K562 (cell line): ENCODE data around the gene PCCA. TPM values are rescaled to one million over a fixed set of nuclear protein-coding genes. Genes with fewer than 3 reads are reported as not detected.

Experiments used
- ATAC-seq: fragments of 200-7000 bp; cut with Tn5 transposase; 3 replicates; pipeline ENCODE4 v1.9.1; 2020; ENCODE audit warnings: moderate library complexity
- BruUV-seq: library from RNA; stranded (reverse); fragments of 400-500 nt; replicated peaks from 2 replicates; lab custom pipeline; 2021; lab: Mats Ljungman, UMichigan
- CTCF ChIA-PET: fragments of 300-600 bp; formaldehyde crosslinking; extraction: SDS; loops from one replicate; lab custom pipeline; 2021; ENCODE audit warnings: low intra/inter-chr PET ratio; lab: Yijun Ruan, JAX
- POLR2A ChIA-PET: fragments of 300-600, 350-650 bp; sonication (Branson Sonifier 250); formaldehyde crosslinking; extraction: SDS; loops from one replicate; lab custom pipeline; 2021; ENCODE audit warnings: antibody characterized with exemption, inconsistent platforms; lab: Yijun Ruan, JAX
- DNase-seq, 4 experiments: peaks; one replicate each; pipeline versions ENCODE4 v3.0.0 to v3.0.0-alpha.2; 2011 to 2018; ENCODE audit warnings: low spot score in 3 of 4, mixed read lengths in 3 of 4; ENCODE audit errors: extremely low read depth in 1 of 4
- FAIRE-seq: peaks from 2 replicates; lab custom pipeline; 2011; peaks lifted over from hg19 to GRCh38; lab: Jason Lieb, UNC
- H2AFZ ChIP-seq: 2 replicates; pipeline ENCODE4 v1.6.0; 2011; ENCODE audit warnings: low read depth, low read length, control low read depth, inconsistent platforms
- H3K27ac ChIP-seq: fragments of 200-600 bp; 3 replicates; pipeline ENCODE4 v1.8.0; 2011; ENCODE audit warnings: low read depth, mild to moderate bottlenecking, control low read depth, inconsistent platforms, low read length, moderate library complexity, mixed read lengths; ENCODE audit errors: extremely low read depth
- H3K27me3 ChIP-seq, 2 experiments: fragments of 300-600 bp in 1 of 2; 2 replicates in 1 of 2; 3 replicates in 1 of 2; pipeline versions ENCODE4 v1.6.0 to v1.8.0; 2011; ENCODE audit warnings: inconsistent platforms in 2 of 2, low read length in 2 of 2, mild to moderate bottlenecking in 1 of 2, mixed read lengths in 1 of 2, moderate library complexity in 1 of 2; ENCODE audit not compliant: control insufficient read depth in 2 of 2, insufficient read depth in 2 of 2
- H3K36me3 ChIP-seq: fragments of 300-600 bp; 3 replicates; pipeline ENCODE4 v1.8.0; 2011; ENCODE audit warnings: mild to moderate bottlenecking, low read length, inconsistent platforms; ENCODE audit not compliant: control insufficient read depth, insufficient read depth
- H3K4me1 ChIP-seq, 2 experiments: fragments of 200-600 bp in 1 of 2; replicated peaks in 1 of 2; 2 replicates in 1 of 2; 3 replicates in 1 of 2; pipeline versions ENCODE4 v1.5.1 to v1.8.0; 2011; ENCODE audit warnings: inconsistent platforms in 2 of 2, low read length in 2 of 2, mild to moderate bottlenecking in 1 of 2, mixed read lengths in 1 of 2, moderate library complexity in 1 of 2; ENCODE audit not compliant: control insufficient read depth in 2 of 2, insufficient read depth in 2 of 2
- H3K4me2 ChIP-seq: 2 replicates; pipeline ENCODE4 v1.6.1; 2011; ENCODE audit warnings: low read length, control low read depth, inconsistent platforms, mixed read lengths; ENCODE audit not compliant: insufficient read depth
- H3K4me3 ChIP-seq: fragments of 200-600 bp; sonication (generic), shearing (Covaris generic); 2 replicates; pipeline ENCODE4 v1.5.1; 2016; ENCODE audit warnings: control low read depth, inconsistent platforms
- H3K79me2 ChIP-seq: fragments of 200-600 bp; 3 replicates; pipeline ENCODE4 v1.8.0; 2011; ENCODE audit warnings: low read length, inconsistent platforms; ENCODE audit not compliant: control insufficient read depth, insufficient read depth
- H3K9ac ChIP-seq, 2 experiments: 2 replicates each; pipeline versions ENCODE4 v1.6.0 to v1.6.1; 2011; ENCODE audit warnings: low read depth in 2 of 2, low read length in 2 of 2, control low read depth in 1 of 2, inconsistent platforms in 1 of 2, mild to moderate bottlenecking in 1 of 2, mixed read lengths in 1 of 2; ENCODE audit not compliant: insufficient read depth in 1 of 2
- H3K9me1 ChIP-seq: one replicate; pipeline ENCODE4 v1.6.0; 2011; ENCODE audit warnings: inconsistent platforms, mild to moderate bottlenecking, low read length, moderate library complexity; ENCODE audit not compliant: control insufficient read depth, insufficient read depth
- H3K9me3 ChIP-seq: replicated peaks from 2 replicates; pipeline ENCODE4 v1.5.1; 2011; ENCODE audit warnings: low read depth, low read length, inconsistent platforms; ENCODE audit not compliant: control insufficient read depth, insufficient read depth
- H4K20me1 ChIP-seq: replicated peaks from 2 replicates; pipeline ENCODE4 v1.6.1; 2011; ENCODE audit warnings: low read length, inconsistent platforms, mixed read lengths; ENCODE audit not compliant: control insufficient read depth, insufficient read depth
- CSDE1 ChIP-seq, 2 experiments: fragments of 450-650 bp; IDR thresholded peaks; 2 replicates each; pipeline ENCODE4 v1.6.1; 2016; ENCODE audit warnings: mild to moderate bottlenecking in 1 of 2
- EP300 ChIP-seq: IDR thresholded peaks from 2 replicates; pipeline ENCODE4 v1.6.1; 2012; ENCODE audit warnings: low read length, improper control_type of control experiment
- ERF ChIP-seq: fragments of 450-650 bp; formaldehyde crosslinking; IDR thresholded peaks from 2 replicates; pipeline ENCODE4 v1.4.0; 2020; ENCODE audit warnings: mild to moderate bottlenecking, mixed read lengths
- HDAC3 ChIP-seq: fragments of 450-650 bp; IDR thresholded peaks from 2 replicates; pipeline ENCODE4 v1.6.1; 2018; ENCODE audit warnings: borderline replicate concordance, mild to moderate bottlenecking, moderate library complexity; ENCODE audit not compliant: partially characterized antibody
- NFIC ChIP-seq: fragments of 450-650 bp; IDR thresholded peaks from 2 replicates; pipeline ENCODE4 v1.6.1; 2017; ENCODE audit warnings: mild to moderate bottlenecking, inconsistent platforms
- RBM14 ChIP-seq: fragments of 200-400 bp; formaldehyde crosslinking; IDR thresholded peaks from 2 replicates; pipeline ENCODE4 v1.6.1; 2018; ENCODE audit warnings: low read depth, mild to moderate bottlenecking, low read length, moderate library complexity, borderline replicate concordance; ENCODE audit not compliant: insufficient read depth
- SRSF1 ChIP-seq: fragments of 200-400 bp; formaldehyde crosslinking; IDR thresholded peaks from 2 replicates; pipeline ENCODE4 v1.6.1; 2017; ENCODE audit warnings: mild to moderate bottlenecking, low read depth, low read length, moderate library complexity
- STAT5B ChIP-seq: fragments of 250-450 bp; sonication (Bioruptor Pico); IDR thresholded peaks from 2 replicates; pipeline ENCODE4 v1.8.0; 2021; ENCODE audit warnings: mild to moderate bottlenecking, inconsistent platforms
- XRCC5 ChIP-seq: fragments of 200-400 bp; formaldehyde crosslinking; IDR thresholded peaks from 2 replicates; pipeline ENCODE4 v1.6.1; 2017; ENCODE audit warnings: low read depth, mild to moderate bottlenecking, low read length
- ZNF583 ChIP-seq: fragments of 250-450 bp; sonication (Bioruptor Pico); IDR thresholded peaks from 2 replicates; pipeline ENCODE4 v1.4.0; 2020
- WGBS: fragments of 100-300 bp; shearing (Covaris generic); methylation state at CpG from one replicate; pipeline ENCODE4 v1.1.6; 2016; ENCODE audit warnings: low coverage, mixed read lengths; ENCODE audit not compliant: insufficient coverage; ENCODE audit errors: missing lambda C conversion rate; 5-methylcytosine and 5-hydroxymethylcytosine counted together
- in situ Hi-C: fragments of 300-500 bp; cut with MboI; formaldehyde crosslinking; loops from 4 replicates; pipeline ENCODE4 v1.15.0; 2018; ENCODE audit warnings: inconsistent platforms, mixed read lengths
- intact Hi-C: fragments of 100-400 bp; cut with micrococcal nuclease; formaldehyde crosslinking; loops from 2 replicates; pipeline ENCODE4 v1.14.2; 2022
- polyA plus RNA-seq, 8 experiments: library from polyadenylated mRNA; depleted of rRNA in 4 of 8; stranded (reverse) in 5 of 8; unstranded in 3 of 8; fragments of >200 nt; fragmentation: Nextera tagmentation in 2 of 8; fragmentation: Illumina TruSeq in 1 of 8; extraction: Ambion mirVana in 2 of 8; extraction: Trizol in 1 of 8; gene quantifications; 2 replicates each; pipeline versions ENCODE4 v1.2.1 to v1.2.3, GENCODE V29; 2011 to 2014; ENCODE audit warnings: inconsistent platforms in 1 of 8, missing spikeins in 1 of 8
- total RNA-seq, 7 experiments: library from RNA; depleted of rRNA in 6 of 7; stranded (reverse); fragments of >200 nt in 6 of 7; fragmentation: Illumina TruSeq in 2 of 7; extraction: Trizol in 2 of 7; gene quantifications; 2 replicates each; pipeline versions ENCODE4 v1.2.1 to v1.2.3, GENCODE V29; 2011 to 2021; ENCODE audit warnings: low replicate concordance in 1 of 7
- TF ChIP-seq, protein P1 (sequence below): fragments of 250-450 bp; sonication (Bioruptor Pico); IDR thresholded peaks from 2 replicates; pipeline ENCODE4 v1.8.0; 2021; ENCODE audit warnings: mild to moderate bottlenecking, moderate library complexity

The PCCA gene
- total and polyA plus RNA-seq, 9 of the 15 experiments (the other 6 are each of a cell fraction or from before 2014, with no cell fraction given), result 5.2 to 14.1 (median 9.7) TPM

DNA sequence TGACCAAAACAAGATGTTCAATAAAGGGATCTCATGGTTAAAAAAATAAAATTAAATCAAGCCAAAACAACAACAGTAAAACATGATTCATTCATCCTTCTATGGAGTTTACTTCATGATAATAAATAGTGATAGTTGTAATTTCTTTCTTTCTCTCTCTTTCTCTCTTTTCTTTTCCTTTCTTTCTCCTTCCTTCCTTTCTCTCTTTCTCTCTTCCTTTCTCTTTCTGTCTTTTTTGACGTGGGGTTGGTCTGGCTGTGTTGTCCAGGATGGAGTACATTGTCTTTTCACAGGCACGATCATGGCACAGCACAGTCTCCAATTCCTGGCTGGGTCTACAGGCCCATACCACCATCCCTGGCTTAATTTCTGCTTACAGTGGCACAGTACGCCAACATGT is 29.1 kb upstream of the PCCA start (continued):
- TF ChIP-seq, protein P1, sequence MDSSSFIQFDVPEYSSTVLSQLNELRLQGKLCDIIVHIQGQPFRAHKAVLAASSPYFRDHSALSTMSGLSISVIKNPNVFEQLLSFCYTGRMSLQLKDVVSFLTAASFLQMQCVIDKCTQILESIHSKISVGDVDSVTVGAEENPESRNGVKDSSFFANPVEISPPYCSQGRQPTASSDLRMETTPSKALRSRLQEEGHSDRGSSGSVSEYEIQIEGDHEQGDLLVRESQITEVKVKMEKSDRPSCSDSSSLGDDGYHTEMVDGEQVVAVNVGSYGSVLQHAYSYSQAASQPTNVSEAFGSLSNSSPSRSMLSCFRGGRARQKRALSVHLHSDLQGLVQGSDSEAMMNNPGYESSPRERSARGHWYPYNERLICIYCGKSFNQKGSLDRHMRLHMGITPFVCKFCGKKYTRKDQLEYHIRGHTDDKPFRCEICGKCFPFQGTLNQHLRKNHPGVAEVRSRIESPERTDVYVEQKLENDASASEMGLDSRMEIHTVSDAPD (CRISPR knock-in tag), result no peak
- no peak for TF ChIP-seq SRSF1
- no peak for TF ChIP-seq STAT5B

DNA sequence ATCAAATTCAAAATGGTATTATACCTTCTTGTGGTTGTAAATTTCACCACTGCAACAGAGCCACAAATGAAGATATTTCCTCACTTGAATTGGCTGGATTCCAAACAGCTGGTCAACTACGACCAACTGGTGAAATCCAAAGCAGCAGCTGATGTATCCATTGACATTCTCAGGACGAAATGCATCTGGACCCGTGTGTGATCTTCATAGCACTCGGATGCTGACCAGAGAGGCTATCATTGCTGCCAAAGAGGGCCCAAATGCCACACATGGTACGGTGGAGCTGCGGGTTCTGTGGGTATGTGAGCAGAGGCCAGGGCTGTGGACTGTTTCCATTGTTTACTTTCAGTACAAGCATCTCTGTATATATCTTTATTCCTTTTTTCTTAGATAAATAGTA is 25.6 kb upstream of the PCCA start:
- Histone ChIP-seq H3K27me3 (peaks cover 0 to under 1% of the 10 kb centered on the region in 2 experiments; a peak in 1 of 5 replicates), H3K4me3 (no peak overlapping the region), H4K20me1 (no peaks in the 10 kb centered on the region), H3K9ac (no peak overlapping the region), H3K4me2 (no peak overlapping the region), H3K79me2 (no peaks in the 10 kb centered on the region), H3K9me3 (no peaks in the 10 kb centered on the region), H3K9me1 (no peaks in the 10 kb centered on the region), H2AFZ (no peak overlapping the region), H3K27ac (no peak overlapping the region), H3K4me1 (no peaks in the 10 kb centered on the region), H3K36me3 (no peaks in the 10 kb centered on the region)
- in situ Hi-C loops, result no loop called here
- ChIA-PET POLR2A (no interaction called here), CTCF (no interaction called here)
- 2% methylated on average over 6 of the region's 6 CpGs for WGBS
- ATAC-seq, result no peak
- no TSS peak for BruUV-seq
- intact Hi-C loops, result no loop called here
- TF ChIP-seq RBM14 (no peak), ERF (no peak), CSDE1 (IDR thresholded peaks at IDR 0.05) (no peak), HDAC3 (no peak), NFIC (peak; percentile 31), XRCC5 (no peak), EP300 (no peak), ZNF583 (CRISPR knock-in tag) (no peak)
- FAIRE-seq, result no peak
- DNase-seq, result no peak
